A549 (cell line): Measurements from ENCODE around the gene RABGEF1.

ENCODE experiments used
- CEBPB ChIP-seq, 2 experiments: fragments of >200 bp in 1 of 2; sonication (Bioruptor Twin) in 1 of 2; formaldehyde crosslinking in 1 of 2; IDR thresholded peaks; 2 replicates each; pipeline ENCODE4 v1.6.1; 2012 to 2016
- CTCF ChIP-seq: fragments of >200 bp; sonication (Bioruptor Twin); formaldehyde crosslinking; IDR thresholded peaks from 3 replicates; pipeline ENCODE4 v1.5.1; 2016
- E2F6 ChIP-seq: IDR thresholded peaks from 2 replicates; pipeline ENCODE4 v1.6.1; 2012; ENCODE audit warnings: low read depth, borderline replicate concordance
- EP300 ChIP-seq, 2 experiments: fragments of >200 bp; sonication (Bioruptor Twin); formaldehyde crosslinking; IDR thresholded peaks; 2 replicates in 1 of 2; 3 replicates in 1 of 2; pipeline ENCODE4 v1.6.1; 2016 to 2017
- MAFK ChIP-seq: fragments of 450-650 bp; IDR thresholded peaks from 2 replicates; pipeline ENCODE4 v1.6.1; 2014; ENCODE audit not compliant: partially characterized antibody
- MAX ChIP-seq: IDR thresholded peaks from 2 replicates; pipeline ENCODE4 v1.6.1; 2012
- MAZ ChIP-seq: fragments of 150-350 bp; IDR thresholded peaks from 2 replicates; pipeline ENCODE4 v1.6.1; 2014; ENCODE audit warnings: antibody characterized with exemption, low read depth, low read length, borderline replicate concordance
- PHF8 ChIP-seq: fragments of 200-600 bp; sonication (generic); IDR thresholded peaks from 2 replicates; pipeline ENCODE4 v1.6.1; 2016; ENCODE audit warnings: low read depth, mild to moderate bottlenecking, antibody characterized with exemption, moderate library complexity, borderline replicate concordance
- POLR2A ChIP-seq: IDR thresholded peaks from 2 replicates; pipeline ENCODE4 v1.6.1; 2012; ENCODE audit warnings: mild to moderate bottlenecking, low read length
- POLR2AphosphoS2 ChIP-seq: conservative IDR thresholded peaks from 2 replicates; pipeline ENCODE4 v1.6.1; 2012; ENCODE audit warnings: low read length, improper control_type of control experiment, inconsistent platforms
- REST ChIP-seq: fragments of 200-600 bp; sonication (generic); IDR thresholded peaks from 2 replicates; pipeline ENCODE4 v1.6.1; 2016; ENCODE audit warnings: antibody characterized with exemption, mild to moderate bottlenecking, moderate library complexity
- SREBF2 ChIP-seq: fragments of 450-650 bp; IDR thresholded peaks from 2 replicates; pipeline ENCODE4 v1.6.1; 2014; ENCODE audit warnings: mild to moderate bottlenecking, moderate library complexity
- USF2 ChIP-seq: fragments of 450-650 bp; IDR thresholded peaks from 2 replicates; pipeline ENCODE4 v1.6.1; 2014; ENCODE audit warnings: antibody characterized with exemption

- TF ChIP-seq CTCF (no peak), EP300 (IDR thresholded peaks at IDR 0.05) (no peak), CEBPB (IDR thresholded peaks at IDR 0.05) (no peak), POLR2A (no peak), POLR2AphosphoS2 (no peak), USF2 (no peak), PHF8 (no peak), MAX (no peak), SREBF2 (no peak), REST (no peak), MAZ (no peak), MAFK (no peak), E2F6 (no peak)
Observed at GRCh38 chr7:66807736-66808135, 67.2 kb downstream of the RABGEF1 start.
